GM19463 (cell line): ENCODE data around the gene BRINP2.
"Not testable (repeated sequence)": the region's sequence is repeated elsewhere in the genome, so short reads cannot be mapped to it uniquely, and the experiment has no call there.

Experiments
- ATAC-seq: cut with Tn5 transposase; IDR thresholded peaks from one replicate; pipeline ENCODE4 v1.9.1; 2021; ENCODE audit warnings: mild to moderate bottlenecking, moderate library complexity; ENCODE audit not compliant: unreplicated experiment

BRINP2 gene

GRCh38 chr1:177310326-177310725 is 139.6 kb downstream of the BRINP2 start:
- ATAC-seq, result no peak

DNA sequence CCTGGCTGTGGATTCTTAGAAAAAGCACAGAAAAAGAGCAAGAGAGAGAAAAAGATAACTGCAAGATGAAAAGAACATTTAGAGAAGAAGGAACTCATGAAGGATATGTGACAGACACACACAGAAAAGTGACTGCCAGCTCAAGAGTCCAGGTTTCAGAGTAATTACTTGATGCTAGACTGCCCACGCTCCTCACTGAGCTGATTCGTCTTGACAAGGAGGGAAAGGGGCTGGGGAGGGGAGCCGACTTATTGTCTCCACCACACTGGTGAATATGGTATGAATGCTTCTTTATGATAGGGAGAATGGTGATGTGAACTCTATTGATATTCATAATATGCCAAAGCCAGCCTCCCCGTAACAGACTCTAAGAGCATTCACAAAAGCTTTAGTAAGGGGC is 140.4 kb downstream of the BRINP2 start:
- ATAC-seq, result no peak

DNA sequence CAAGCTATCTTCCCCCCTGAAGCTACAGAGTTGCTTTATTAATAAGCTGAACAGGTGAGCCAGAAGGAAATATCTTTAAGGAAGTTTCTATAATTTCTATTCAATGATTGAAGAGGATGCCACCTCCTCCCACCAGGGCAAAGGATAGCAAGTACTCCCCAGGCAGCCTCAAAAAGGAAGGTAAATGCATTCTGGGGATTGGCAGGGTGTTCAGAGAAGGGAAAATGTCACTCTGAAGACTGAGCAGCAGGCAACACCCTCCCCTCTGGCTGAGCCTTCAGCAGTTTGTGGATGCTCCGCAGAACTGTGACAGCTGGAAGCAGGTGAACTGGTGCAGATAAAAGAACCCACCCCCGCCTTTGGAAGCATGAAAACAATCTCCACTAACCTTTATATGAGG is 140.8 kb downstream of the BRINP2 start:
- ATAC-seq, result no peak

- ATAC-seq, result no peak
Measured at GRCh38 chr1:177315261-177315660, 144.5 kb downstream of the BRINP2 start.

DNA sequence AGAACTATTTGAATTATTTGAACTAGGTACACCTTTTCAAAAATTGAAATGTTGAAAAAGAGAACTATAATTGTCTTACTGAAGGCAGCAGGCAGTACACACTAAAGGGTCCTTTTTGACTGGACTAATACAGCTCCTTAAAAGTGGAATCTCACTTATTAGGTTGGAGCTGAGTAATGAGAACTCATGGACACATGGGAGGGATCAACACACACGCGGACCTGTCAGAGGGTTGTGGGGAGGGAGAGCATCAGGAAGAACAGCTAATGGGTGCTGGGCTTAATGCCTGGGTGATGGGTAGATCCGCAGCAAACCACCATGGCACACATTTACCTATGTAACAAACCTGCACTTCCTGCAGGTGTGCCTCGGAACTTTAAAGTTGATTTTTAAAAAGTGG is 145.0 kb downstream of the BRINP2 start:
- no peak for ATAC-seq

DNA sequence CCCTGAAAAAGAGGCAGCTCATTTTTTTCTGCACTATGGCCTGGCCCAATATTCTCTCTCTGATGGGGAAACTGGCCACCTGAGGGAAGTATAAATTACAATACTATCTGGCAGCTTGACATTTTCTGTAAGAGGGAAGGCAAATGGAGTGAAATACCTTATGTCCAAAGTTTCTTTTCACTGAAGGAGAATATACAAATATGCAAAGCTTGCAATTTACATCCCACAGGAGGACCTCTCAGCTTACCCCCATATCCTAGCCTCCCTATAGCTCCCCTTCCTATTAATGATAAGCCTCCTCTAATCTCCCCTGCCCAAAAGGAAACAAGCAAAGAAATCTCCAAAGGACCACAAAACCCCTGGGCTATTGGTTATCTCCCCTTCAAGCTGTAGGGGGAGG is 150.7 kb downstream of the BRINP2 start:
- not testable (repeated sequence) for ATAC-seq

DNA sequence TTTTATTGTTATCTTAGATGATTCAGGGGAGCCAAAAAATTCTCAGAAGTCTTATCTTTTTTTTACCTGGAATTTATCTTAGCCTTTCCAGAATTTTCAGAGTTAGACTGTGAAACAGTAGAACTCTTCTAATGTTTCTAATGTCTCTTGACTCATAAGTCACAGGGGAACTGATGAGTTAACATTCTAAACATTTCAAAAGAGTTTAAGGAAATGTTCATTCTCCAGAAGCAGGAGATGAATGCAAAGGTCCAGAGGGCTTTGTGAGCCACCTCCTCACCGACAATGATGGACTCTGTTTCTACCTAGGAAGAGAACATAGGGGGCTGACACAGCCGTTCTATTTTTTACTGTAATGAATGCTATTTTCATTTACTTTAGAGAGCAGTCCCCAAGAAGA is 157.5 kb downstream of the BRINP2 start:
- no peak for ATAC-seq

DNA sequence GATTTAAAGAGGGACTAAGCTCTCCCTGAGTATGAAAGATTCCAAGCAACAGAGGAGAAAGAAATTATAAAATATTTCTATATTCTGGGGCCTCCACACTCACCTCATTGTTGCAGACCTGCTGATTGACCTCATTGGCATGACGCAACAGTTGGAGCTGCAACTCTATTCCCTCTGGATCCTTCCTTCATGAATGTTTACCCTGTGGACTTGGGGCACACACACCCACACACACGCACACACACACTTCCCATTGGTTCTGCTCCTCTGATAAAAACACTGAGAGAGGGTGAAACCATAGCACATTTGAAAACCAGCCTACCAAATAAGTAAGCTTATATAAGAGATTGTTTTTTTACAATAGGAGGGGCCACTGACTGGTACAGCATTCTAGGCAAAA is 159.1 kb downstream of the BRINP2 start:
- ATAC-seq, result no peak
